ENCODE data around the gene CCL4L2.
"Not testable (repeated sequence)": the region's sequence is repeated elsewhere in the genome, so short reads cannot be mapped to it uniquely, and the experiment has no call there.

The CCL4L2 gene

GRCh38 chr17:36222967-36223366 lies 12.1 kb downstream of the CCL4L2 start:
- H3K27me3 ChIP-seq (ENCODE audit: control insufficient read depth, low read length); H3K27ac ChIP-seq (ENCODE audit: low read depth, low read length); H3K9me2 ChIP-seq (replicated peaks; ENCODE audit: control insufficient read depth, low read length); H3K79me2 ChIP-seq (ENCODE audit: control insufficient read depth, low read length); H3K36me3 ChIP-seq (ENCODE audit: control insufficient read depth, low read length); H3K4me1 ChIP-seq (ENCODE audit: control insufficient read depth, low read length); H3K4me2 ChIP-seq (ENCODE audit: low read length); H3K9me3 ChIP-seq (ENCODE audit: control insufficient read depth, insufficient read depth, low read length); H4K20me1 ChIP-seq (ENCODE audit: control insufficient read depth, insufficient read depth, low read depth, low read length); H3K4me3 ChIP-seq (ENCODE audit: low read length); H3F3A ChIP-seq (ENCODE audit: control insufficient read depth, insufficient read depth): not testable (repeated sequence)

GRCh38 chr17:36229644-36230043 lies 18.8 kb downstream of the CCL4L2 start:
- not testable (repeated sequence) for H3K9me3 ChIP-seq (ENCODE audit: control insufficient read depth, insufficient read depth, low read length); H3K4me2 ChIP-seq (ENCODE audit: low read length); H3K27me3 ChIP-seq (ENCODE audit: control insufficient read depth, low read length); H3K9me2 ChIP-seq (replicated peaks; ENCODE audit: control insufficient read depth, low read length); H4K20me1 ChIP-seq (ENCODE audit: control insufficient read depth, insufficient read depth, low read depth, low read length); H3K4me1 ChIP-seq (ENCODE audit: control insufficient read depth, low read length); H3K36me3 ChIP-seq (ENCODE audit: control insufficient read depth, low read length); H3K4me3 ChIP-seq (ENCODE audit: low read length); H3F3A ChIP-seq (ENCODE audit: control insufficient read depth, insufficient read depth); H3K27ac ChIP-seq (ENCODE audit: low read depth, low read length); H3K79me2 ChIP-seq (ENCODE audit: control insufficient read depth, low read length)

- H3K79me2 ChIP-seq (ENCODE audit: control insufficient read depth, low read length); H4K20me1 ChIP-seq (ENCODE audit: control insufficient read depth, insufficient read depth, low read depth, low read length); H3K4me3 ChIP-seq (ENCODE audit: low read length); H3K27ac ChIP-seq (ENCODE audit: low read depth, low read length); H3K9me2 ChIP-seq (replicated peaks; ENCODE audit: control insufficient read depth, low read length); H3K4me2 ChIP-seq (ENCODE audit: low read length); H3K4me1 ChIP-seq (ENCODE audit: control insufficient read depth, low read length); H3K36me3 ChIP-seq (ENCODE audit: control insufficient read depth, low read length); H3K27me3 ChIP-seq (ENCODE audit: control insufficient read depth, low read length); H3K9me3 ChIP-seq (ENCODE audit: control insufficient read depth, insufficient read depth, low read length); H3F3A ChIP-seq (ENCODE audit: control insufficient read depth, insufficient read depth): not testable (repeated sequence)
Observed at GRCh38 chr17:36242046-36242445, 31.2 kb downstream of the CCL4L2 start.

Data from DOHH2 (cell line).